ENCODE results near the gene LIN7C.

LIN7C gene

DNA sequence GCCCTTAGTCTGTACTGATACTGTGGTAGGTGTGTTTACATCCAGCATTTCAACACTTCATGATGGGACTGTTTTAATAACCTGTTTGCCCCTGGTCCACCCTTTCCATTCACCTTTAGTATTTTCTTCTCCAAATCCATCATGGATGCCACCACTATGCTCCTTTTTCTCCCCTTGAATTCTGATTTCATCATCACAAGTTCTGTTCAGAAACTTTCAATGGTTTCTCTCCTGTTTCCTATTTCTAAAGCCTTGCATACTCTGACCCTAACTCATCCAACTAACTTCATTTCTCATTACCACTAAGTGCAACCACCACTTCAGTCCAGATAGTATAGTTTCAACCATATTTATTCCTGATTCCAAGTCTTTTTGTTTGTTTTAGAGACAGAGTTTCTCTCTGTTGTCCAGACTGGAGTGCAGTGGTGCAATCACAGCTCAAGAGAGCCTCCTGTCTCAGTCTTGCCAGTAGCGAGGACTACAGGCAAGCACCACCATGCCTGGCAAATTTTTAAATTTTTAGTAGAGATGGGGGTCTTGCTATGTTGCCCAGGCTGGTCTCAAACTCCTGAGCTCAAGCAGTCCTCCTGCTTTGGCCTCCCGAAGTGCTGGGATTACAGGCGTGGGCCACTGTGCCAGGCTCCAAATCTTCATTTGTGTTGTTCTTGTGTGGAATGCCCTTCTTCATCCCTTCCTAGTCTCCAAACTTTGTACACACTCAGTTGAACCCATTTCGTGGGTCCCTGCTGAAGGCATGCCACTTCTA, 1.2 kb upstream of the LIN7C start:
- no peak for DNase-seq

DNA sequence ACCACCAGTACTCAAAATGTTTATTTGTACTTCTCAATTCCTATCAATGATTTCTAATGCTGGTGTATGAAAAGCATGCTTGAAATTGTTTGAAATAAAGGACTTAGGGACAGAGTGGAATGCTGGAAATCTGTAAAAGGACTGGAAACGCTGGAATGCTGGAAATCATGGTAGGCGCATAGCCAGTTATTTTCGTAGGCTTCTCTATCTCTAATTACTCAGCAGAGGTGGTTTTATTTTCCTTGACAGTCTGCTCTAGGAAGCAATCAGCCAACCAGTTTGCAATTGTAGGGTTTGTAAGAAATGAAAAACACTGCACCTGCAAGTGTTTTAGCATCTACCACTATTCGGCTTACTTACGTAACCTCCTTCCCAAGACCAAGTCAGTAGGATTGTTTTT, 788 bp downstream of the LIN7C start:
- no peak for DNase-seq

DNA sequence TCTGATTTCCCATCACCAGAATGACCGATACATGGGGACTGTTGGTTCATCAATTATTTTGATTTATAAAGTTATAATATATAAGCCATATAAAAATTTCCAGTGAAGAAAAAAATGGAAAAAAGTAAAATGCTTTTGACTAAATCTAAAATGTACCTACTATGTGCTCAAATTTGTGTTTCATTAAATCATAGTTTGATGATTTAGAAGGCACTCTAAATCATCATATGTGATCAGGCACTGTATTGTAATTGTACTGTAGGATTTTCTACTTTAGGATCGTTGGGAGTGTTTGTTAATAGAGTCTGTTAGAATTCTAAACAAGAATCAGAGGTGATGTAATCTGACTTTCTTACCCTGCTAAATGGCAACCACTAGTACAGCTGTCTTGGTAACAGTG, 2.4 kb downstream of the LIN7C start:
- DNase-seq: no peak

DNA sequence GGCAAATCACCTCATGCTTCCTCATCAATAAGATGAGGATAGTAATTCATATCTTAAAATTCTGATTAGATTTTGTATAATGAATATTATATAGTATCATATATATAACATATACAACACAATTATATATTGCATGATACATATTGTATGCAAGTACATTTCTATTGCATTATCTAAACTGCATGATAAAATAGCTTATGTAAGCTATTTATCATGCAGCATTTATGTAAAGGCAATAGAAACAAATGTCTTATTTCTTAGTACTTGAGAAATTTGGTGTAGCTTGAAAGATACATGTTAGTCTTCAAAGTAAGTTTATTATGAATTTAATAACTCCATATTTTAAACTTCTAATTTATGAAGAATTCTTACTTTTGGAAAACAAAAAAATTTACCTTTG, 5.5 kb downstream of the LIN7C start:
- DNase-seq: no peak

DNA sequence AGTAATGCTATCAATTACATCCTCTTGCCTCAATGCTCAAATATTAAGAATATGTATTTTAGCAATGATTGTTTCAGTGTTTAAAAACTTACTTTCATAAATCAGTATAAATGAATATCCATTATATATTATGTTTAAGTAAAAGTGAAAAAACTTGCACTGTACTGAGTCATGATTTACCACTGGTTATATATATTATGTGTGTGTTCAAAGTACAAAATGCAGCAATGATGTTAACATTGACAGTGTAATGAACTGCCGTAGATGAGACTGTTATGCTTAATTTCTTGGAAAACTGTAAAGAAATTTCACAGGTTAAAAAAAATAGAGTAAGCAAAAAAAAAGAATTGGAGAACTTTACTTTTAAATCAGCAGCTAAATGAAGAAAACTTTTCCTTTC, 8.7 kb downstream of the LIN7C start:
- no peak for DNase-seq

DNA sequence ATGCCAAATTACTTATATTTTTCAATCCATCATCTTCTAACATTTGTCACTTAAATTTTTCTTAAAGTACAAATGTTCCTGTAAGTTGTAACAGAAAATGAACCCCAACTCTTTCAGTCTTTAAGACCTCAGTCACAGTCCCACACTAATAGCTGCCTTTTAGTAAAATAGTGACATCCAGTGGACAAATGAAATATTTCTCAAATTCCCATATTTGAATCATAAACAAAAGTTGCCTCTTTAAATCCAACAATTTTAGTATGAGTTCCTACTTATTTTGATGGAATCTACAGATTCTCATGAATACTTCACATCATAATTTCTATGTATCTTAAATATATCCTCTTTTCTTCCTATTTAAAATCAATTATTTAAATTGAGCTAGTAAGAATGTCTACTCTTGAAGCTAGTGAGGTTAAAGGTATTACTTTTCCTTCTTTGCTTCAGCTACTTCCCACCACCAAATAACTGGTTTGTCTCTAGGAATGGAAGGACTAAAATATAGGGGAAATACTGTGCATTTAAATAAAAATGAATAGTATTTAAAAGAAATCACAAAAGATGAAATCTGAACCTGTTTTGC, 9.2 kb downstream of the LIN7C start:
- no peak for DNase-seq

DNA sequence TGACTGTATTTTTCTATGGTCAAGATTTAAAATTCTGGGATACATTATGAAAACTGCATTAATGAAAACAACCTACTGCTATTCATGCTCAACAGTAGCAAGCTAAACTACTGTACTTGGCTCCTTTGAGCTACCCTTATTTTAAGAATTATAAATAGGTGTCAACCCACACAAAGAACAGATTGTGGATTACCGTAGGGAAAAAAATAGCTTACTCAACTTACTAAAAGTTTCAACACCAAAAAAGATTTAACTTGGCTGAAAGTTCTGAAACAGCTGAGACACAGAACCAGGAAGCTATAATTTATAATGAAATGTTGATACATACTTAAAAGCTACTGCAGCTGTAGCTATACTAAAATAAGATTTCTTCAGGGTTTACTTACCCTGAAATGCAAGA, 10.1 kb downstream of the LIN7C start:
- DNase-seq: no peak

DNA sequence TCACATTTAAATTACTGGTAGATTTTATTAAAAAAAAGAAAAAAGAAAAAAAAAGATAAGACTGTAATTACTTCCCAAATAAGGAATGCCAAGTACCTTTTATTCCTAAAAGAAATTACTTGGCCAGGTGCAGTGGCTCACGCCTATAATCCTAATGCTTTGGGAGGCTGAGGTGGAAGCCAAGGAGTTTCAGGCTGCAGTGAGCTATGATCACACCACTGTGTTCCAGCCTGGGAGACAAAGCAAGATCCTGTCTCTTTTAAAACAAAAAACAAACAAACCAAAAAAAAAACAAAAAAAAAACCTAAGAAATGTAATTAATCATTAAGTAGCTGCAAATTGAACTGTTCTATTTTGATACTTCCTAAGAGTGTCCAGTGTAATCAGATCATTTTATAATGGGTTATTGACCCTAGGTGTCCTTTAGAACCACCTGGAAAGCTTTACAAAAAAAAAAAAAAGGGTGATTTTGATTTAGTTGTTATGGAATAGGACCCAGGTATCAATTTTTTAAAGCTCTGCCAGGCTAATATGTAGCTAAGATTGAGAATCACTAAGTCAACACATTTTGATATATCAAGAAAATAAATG, 10.8 kb downstream of the LIN7C start:
- DNase-seq: no peak

DNA sequence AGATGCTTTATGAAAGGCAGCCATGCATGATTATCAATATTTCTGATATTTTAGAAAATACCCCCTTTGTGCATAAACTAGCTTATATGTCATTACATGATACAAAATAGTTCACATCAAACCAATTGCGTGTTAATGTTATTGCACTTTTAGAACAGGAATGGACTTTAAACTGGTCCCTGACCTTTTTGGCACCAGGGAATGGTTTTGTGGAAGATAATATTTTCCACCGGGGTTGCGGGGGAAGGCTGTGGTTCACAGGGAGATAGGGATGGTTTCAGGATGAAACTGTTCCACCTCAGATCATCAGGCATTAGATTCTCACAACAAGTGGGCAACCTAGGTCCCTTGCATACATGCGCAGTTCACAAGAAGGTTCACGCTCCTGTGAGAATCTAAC, 17.5 kb downstream of the LIN7C start:
- DNase-seq: no peak

DNA sequence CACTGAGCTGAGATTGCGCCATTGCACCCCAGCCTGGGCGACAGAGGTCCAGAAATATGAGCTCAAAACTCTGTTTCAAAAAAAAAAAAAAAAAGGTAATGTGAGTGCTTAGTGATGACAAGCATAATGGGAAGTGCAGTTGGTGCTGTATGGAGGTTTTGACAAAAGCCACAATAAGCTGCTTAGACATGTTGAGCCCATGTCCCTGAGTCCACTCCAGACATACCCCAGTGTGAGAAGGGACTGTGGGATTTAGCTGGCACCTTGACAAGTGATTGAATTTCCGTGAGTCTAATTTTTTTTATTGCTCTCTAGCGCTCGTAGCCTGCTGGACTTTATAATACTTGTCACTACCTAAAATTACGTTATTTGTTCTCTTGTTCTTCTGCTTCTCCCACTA, 18.9 kb downstream of the LIN7C start:
- DNase-seq: no peak

DNA sequence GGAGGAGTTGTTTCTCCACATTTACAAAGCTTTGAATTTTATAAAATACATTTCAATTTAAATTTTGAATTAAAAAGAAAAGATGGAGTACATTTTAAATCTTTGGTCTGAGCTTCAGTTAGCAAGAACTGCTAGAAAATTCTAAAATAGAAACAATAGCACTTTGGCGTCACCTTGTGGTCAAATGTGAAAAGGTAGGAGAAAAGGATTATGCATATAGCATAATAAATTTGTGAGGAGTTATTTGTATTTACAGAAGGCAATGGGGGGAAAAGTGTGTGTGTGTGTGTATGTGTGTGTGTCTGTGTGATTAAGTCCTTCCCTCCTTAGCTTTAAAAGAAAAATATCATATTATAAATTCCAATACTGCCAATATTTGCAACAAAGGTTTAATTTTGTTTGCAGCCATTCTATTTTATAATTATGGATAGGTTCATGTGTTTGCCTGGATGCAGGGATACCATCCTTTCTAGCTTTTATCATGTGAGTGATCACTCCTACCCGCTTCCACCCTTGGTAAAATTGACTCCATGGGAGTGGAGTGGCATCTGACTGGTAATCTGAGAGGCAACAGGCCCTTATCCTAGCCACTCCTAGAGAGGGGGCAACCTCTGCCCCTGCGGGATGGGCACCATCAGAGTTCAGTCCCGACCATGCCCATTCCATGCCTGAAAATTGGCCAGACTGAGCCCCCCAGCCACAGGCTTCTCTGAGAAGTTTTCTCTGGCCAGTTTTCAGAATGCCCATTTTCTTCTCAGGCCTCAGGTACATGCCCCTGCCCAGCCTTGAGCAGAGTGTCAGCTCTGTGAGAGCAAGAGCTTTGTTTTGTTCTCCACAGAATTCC, 20.4 kb downstream of the LIN7C start:
- no peak for DNase-seq

DNA sequence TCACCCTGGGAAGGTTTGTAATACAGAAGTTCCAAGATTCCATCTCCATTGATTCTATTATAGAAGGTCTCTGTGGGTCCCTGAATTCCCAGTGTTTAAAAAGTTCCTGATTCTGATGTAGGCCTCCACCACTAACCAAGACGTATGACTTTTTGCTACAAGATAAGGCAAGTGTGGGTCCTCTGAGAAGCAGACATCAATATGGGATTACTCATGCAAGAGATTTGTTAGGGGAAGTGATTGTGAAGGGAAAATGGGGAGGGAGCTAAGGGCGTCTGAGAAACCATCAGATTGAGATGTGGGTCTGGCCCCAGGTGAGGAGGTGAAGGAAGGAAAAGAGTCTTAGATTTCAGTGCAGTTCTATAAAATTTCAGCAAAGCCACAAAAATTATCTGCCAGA, 23.8 kb downstream of the LIN7C start:
- DNase-seq: no peak

DNA sequence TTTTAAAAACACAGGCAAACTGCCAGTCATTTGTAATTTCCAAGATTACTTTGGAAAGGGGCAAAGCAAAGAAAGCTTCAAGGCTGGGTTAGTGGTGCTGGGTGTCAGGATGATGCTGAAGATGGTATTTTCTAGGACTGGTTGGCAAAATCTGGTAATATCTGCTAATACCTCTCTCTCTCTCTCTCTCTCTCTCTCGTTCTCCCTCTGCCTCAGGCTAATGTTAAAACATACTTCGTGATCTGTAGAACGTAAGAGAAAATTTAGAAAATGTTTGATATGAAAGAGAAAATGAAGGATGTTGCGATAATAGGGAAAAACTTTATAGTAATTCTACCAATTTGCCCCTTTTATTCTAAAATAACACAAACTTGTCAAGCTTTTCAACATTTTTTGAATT, 24.6 kb downstream of the LIN7C start:
- DNase-seq: no peak

DNA sequence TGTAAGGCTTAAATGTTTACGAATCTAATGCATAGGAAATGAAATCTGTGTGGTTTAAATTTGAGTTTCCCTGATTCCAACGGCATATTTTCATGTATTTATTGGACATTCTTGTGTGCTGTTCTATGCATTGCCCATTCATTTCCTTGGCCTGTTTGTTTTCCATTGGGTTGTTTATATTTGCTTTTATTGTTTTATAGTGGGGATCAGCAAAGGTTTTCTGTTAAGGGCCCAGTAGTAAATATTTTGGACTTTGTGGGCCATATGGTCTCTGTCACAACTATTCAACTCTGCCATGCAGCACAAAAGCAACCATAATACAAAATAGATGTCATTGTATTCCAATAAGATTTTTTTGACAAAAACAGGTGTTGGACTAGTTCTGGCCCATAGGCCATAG, 28.7 kb downstream of the LIN7C start:
- no peak for DNase-seq

DNA sequence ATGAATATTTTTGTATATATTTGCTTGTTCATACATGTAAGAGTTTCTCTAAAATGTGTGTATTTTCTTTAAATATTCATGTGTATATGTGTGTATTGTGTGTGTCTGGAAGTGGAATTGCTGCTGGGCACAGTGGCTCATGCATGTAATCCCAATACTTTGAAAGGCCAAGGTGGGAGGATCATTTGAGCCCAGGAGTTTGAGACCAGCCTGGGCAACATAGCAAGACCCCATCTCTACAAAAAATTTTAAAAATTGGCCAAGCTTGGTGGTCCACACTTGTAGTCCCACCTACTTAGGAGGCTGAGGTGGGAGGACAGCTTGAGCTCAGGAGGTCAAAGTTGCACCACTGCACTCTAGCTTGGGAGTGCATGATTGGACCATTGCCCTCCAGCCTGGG, 29.3 kb downstream of the LIN7C start:
- no peak for DNase-seq

DNA sequence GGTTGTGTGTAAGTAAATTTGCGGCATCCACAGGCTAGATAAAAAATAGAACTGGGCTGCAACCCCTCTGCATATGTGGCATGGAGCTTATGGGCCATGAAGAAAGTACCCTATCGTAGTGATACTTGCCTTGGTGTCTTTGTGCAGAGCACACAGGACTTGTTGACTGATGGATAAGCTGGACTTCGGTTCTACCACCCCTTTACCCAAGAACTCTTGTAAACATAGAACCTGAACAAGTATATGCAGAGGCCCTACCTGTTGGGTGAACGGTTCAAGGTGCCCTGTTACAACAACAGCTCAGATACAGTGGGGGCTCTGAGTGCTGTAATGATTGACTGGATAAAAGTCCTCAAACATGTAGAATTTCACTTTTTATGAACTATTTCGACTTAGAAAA, 30.9 kb downstream of the LIN7C start:
- no peak for DNase-seq

DNA sequence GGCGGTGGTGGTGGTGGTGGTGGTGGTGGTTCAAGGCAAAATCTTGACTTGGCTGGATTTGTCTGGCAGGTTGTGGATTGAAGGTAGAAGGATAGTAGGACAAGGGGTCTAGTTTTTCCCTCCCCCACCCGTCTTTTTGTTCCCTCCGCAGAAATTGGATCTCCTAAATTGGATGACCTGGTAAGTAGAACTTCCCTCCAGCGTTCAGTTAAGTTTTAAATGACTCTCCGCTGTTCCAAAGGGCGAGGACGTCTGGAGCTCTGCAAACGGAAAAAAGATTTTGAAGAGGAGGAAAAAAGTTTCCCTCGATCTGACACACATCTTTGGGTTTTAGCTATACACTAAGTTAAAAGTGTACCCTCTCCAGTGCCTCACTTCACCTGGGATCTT, 33.6 kb downstream of the LIN7C start:
- no peak for DNase-seq

DNA sequence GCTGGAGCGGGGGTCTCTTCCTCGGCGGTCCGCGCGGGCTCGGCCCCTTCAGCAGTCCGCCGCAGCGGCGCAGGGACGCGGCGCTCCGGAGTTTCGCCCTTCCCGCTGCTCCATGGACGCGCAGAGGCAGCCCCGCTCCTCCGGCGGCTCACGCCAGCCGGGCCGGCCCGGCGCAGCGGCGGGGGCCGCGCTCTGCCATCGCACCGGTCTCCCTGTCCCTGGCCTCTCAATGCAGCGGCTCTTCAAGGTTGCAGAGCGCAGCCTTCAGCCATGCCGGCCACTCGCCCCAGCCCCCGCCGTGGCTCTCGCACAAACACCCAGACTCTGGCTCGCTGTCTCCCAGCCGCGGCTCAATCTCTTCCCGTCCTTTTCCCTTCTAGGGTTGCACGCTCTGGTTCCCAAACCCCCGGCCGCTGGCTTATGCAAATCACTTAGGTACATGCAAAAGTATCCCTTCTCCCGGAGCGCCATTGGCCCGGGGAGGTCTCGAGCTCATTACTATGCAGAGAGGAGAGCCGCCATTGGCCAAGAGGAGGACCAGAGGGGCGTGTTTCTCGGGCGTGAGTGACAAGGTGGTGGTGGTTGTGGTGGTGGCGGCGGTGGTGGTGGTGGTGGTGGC, 34.1 kb downstream of the LIN7C start, which contains the start of gene LGR4:
Gene LGR4, minus strand, starts transcription at position 393 of the 619 bp plus-strand sequence. CDS start 488 bp downstream, outside the sequence.
- peak; percentile 79 for DNase-seq

DNA sequence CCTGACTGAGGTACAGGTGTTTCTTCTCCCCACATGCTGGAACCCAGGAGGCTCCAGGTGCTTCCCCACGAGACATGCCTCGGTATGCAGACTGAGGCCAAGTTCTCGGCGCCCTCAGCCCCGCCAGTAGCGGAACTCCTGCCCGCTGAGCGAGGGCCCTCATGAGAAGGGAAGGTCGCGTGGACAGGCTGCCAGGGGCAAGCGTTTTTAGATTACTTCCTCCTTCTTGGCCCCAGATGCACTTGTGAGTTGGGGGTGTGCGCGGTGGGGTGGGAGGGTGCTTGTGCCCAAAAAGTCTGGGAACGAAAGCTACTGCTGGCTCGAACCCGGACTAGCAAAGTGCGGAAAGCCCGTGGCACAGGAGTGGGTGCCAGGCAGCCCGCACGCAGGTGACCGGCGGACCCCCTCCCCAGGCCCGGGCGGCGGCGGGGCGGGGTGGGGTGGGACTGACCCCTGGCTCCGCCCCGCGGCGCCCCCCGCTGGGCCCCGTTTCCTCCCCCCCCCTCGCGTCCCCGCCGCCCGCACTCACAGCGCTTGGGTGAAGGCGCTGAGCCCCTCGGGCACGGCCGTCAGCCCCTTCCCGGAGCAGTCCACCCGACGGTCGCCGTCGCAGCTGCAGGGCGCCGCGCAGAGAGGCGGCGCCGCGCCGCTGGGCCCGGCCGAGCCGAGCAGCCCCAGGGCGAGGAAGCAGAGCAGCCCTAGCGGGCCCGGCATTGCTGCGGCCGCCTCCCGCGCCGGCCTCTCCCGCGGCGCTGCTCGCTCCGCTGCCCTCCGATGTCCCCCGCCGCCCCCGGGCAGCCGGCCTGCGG, 34.8 kb downstream of the LIN7C start:
- peak; percentile 23 for DNase-seq

DNA sequence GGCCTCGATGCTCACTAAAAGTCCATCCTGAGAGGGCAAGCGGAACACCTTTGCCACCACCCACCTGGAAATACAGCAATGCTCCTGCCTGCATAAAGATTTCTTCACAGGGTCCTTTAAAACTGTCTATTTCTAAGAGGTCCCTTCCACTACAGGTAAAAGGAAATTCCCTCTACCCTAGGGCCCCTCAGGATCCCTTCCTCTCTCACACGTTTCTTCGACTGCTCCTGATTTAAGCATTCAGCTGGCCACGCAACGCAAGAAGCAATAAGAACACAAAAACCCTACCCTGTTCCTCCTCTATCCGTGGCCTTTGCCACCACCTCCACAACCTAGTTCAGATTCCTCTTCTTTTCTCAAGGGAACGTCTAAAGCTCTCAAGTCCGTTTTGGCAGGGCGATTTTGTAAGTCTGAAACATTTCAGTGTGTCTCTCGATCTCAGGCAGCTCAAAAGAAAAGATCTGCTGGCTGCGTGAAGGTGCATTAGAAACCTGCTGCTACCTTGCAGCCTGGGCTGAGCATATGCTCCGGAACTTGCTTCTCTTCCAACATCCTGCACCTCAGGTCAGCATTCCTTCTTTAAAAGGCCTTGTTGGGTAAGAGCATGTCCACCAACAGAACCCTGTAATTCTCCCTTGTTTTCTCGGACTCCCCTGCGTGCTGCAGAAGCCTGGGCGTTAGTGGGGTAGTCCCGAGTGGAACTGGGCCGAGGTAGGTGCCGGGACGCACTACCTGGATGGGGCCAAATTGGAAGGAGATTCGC, 35.6 kb downstream of the LIN7C start:
- no peak for DNase-seq

DNA sequence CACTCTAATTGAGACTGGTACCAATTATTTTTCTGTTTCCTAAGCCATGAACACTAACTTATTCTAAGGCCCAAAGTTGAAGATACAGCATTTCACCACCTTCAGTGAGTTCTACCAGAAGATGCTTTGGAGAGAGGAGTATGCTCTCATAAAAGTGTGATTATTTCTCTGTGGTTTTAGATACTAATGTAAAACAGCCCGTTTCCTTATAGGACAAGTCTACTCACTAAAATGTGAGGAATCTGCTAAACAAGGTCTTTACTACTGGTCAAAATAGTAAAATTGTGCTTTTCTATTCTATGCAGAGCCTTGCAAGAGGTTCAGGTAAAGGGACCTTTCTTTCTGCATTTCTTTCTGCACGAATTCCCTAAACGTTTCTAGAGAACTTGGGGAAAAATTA, 36.4 kb downstream of the LIN7C start:
- DNase-seq: no peak

Measured in CD4-positive, alpha-beta T cell treated with Interferon gamma for 1 hour (primary cell).